HG02852 (cell line): ENCODE measurements around the gene CNGA1.
"Not testable (repeated sequence)": the region's sequence is repeated elsewhere in the genome, so short reads cannot be mapped to it uniquely, and the experiment has no call there.

Source experiments
- ATAC-seq: cut with Tn5 transposase; IDR thresholded peaks from one replicate; pipeline ENCODE4 v1.9.1; 2021; ENCODE audit warnings: mild to moderate bottlenecking, moderate library complexity; ENCODE audit not compliant: unreplicated experiment

Gene CNGA1

GRCh38 chr4:48031802-48032525 lies 15.5 kb upstream of the CNGA1 start:
- no peak for ATAC-seq

DNA sequence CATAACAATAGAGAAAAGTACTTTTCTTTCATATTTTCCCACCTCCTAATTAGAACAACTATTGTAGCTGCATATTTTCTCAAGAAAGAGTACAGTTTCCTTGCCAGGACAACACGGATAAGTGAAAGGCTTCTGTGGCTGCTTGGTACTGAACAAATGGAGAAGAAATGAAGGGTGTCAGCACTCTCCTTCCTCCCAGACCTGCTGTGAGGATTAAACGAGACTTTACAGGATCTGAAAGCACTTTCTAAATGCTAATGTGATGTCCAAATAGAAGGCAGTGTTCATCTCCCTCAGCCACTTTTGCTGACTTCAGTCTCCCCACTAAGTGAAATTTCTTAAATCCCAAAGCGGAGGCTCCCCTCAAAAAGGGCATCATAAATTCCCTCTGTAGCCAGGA lies 14.0 kb upstream of the CNGA1 start:
- ATAC-seq = no peak

GRCh38 chr4:48028696-48029095 lies 12.2 kb upstream of the CNGA1 start:
- peak; percentile 67 for ATAC-seq

GRCh38 chr4:48027653-48028052 lies 11.2 kb upstream of the CNGA1 start:
- ATAC-seq = peak; percentile 85

GRCh38 chr4:48025005-48025404 lies 8.5 kb upstream of the CNGA1 start:
- ATAC-seq = no peak

- ATAC-seq = no peak
These were observed 8.0 kb upstream of the CNGA1 start for GRCh38 chr4:48024522-48024921.

DNA sequence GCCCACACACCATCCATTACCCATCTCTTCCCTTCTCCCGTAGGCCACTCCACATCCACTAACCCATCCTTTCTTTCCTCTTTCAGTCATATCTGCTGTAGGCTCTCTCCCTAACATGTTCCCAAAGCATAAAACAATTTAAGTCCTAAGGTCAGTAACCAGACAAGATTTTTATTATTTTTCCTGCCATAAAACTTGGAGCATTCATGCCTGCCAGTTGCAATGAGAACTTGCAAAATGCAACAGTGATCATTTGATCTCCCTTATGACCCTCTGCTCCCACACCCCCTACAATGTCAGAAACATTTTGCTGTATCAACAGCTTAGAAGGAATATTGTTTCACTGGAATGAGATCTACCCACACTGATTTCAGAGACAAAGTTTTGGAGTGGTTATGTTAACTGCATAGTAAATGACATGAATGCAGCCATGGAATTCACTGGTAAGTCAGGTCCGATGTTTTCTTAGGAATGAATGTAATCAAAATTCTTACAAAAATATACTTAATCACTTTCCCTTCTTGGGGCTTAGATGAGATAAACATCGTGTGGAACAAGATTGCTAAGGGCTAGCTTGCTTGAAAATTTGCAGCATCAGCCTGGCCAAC lies 5.8 kb upstream of the CNGA1 start:
- no peak for ATAC-seq

GRCh38 chr4:48021100-48021499 lies 4.6 kb upstream of the CNGA1 start:
- ATAC-seq = no peak

DNA sequence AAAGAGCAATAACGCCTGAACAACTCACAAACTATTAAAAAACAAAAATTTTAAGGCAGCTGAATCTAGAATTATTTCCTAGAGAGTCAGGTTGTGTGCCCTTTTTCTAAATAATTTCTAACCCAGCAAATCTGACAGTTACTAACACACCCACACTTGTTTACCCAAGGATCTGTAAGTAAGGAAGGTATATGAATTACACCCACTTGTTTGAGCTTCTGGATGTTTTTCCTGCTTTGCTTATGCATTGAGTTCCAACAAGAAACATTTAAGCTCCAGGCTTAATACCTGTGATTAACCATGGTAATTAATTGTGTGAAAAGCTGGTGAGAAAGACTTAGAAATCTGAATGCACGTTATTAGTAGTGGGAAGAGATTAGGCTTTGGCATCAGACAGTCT lies 1.6 kb upstream of the CNGA1 start:
- ATAC-seq = no peak

- peak; percentile 27 for ATAC-seq
These were observed 659 bp upstream of the CNGA1 start for GRCh38 chr4:48017108-48017571.

- no peak for ATAC-seq
These were observed 803 bp downstream of the CNGA1 start for GRCh38 chr4:48015678-48016077.

GRCh38 chr4:48015216-48015615 lies 1.3 kb downstream of the CNGA1 start:
- ATAC-seq = no peak

DNA sequence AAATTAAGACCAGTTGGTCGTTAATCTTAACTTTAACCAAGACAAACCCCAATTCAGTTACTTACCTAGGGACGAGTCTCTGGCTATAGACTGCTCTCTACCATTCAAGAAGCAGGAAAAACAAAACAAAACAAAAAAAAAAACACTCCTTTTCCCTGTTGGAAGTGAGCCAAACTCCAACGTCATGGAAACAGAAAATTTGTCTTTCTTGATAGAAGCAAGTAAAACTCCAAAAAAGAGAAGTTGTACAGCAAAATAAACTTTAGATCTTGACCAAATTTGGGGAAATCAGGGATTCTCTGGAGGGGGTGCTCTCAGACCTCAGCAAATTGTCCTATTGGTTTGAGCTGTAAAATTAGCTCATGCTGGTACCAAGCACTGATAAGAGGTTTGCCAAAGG lies 3.7 kb downstream of the CNGA1 start:
- no peak for ATAC-seq

- no peak for ATAC-seq
These were observed 4.8 kb downstream of the CNGA1 start for GRCh38 chr4:48011722-48012121.

DNA sequence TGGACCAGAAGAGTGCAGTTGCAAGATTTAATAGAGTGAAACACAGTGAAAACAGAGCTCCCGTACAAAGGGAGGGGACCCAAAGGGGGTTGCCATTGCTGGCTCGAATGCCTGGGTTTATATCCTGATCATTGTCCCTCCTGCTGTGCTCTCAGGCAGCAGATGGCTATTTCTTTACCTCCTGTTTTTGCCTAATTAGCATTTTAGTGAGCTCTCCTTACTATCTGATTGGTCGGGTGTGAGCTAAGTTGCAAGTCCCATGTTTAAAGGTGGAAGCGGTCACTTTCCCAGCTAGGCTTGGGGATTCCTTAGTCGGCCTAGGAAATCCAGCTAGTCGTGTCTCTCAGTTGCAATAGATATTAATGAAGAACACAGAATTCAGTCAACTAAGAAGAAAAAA lies 5.6 kb downstream of the CNGA1 start:
- not testable (repeated sequence) for ATAC-seq

- no peak for ATAC-seq
These were observed 8.4 kb downstream of the CNGA1 start for GRCh38 chr4:48008021-48008596.

- ATAC-seq = no peak
These were observed 10.7 kb downstream of the CNGA1 start for GRCh38 chr4:48005781-48006180.

- not testable (repeated sequence) for ATAC-seq
These were observed 12.9 kb downstream of the CNGA1 start for GRCh38 chr4:48003568-48003967.

DNA sequence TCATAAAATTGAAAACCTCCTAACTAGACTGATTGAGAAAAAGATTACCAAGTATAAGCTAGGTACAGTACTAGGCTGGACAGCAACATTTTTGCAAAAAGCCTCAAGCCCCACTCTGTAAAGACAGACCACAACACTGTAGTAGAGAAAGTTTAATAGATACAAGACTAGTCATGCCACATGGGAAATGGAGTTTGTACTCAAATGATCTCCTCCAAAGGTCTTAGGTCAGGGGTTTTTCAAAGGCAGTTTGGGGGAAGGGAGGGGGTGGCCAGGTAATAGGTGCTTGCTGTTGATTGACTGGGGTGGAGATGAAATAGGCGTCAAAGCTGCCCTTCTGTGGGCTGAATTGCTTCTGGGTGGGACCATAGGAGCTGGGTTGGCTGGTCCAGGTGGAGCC lies 14.2 kb downstream of the CNGA1 start:
- no peak for ATAC-seq

DNA sequence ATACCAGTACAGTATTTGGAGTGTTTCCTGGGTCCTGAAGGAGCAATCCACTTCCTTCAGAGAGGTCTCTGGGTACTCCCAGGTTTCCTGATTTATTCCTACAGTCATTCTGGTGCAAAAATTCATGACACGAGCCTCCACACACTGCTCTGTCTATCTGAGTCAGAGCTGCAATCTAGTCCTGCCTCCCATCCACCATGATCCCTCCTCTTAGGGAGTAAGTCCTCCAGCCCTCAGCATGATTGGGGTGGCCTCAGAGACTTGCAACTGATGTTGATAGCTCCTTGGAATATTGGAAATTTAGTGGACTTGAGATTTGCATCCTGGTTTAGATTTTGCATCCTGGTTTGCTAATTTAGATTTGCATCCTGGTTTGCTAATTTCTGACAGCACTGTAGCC lies 20.5 kb downstream of the CNGA1 start:
- ATAC-seq = no peak

DNA sequence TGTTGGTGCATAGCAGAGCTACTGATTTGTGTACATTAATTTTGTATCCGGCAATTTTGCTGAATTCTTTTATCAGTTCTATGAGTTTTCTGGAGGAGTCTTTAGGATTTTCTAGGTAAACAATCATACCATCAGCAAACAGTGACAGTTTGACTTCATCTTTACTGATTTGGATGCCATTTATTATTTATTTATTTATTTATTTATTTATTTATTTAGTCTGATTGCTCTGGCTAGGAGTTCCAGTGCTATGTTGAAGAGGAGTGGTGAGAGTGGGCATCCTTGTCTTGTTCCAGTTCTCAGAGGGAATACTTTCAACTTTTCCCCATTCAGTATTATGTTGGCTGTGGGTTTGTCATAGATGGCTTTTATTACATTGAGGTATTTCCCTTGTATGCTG lies 24.0 kb downstream of the CNGA1 start:
- not testable (repeated sequence) for ATAC-seq

DNA sequence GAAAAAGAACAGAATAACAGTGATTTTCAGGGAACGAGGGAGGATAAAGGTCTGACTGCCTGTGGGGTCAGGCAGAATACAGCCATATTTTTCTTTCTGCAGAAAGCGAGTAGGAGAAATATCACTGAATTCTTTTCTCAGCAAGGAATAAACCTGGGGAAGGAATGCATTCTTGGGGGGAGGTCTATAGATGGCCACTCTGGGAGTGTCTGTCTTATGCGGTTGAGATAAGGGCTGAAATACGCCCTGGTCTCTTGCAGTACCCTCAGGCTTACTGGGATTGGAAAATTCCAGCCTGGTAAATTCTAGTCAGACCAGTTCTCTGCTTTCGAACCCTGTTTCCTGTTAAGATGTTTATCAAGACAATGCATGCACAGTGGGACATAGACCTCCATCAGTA lies 26.3 kb downstream of the CNGA1 start:
- ATAC-seq = no peak
